ENCODE measurements around the gene ILKAP. TPM values are rescaled to one million over a fixed set of nuclear protein-coding genes. Genes with fewer than 3 reads are reported as not detected.

ILKAP gene
- polyA plus RNA-seq, 2 of the 4 experiments (the other 2 are of a cell fraction), result 36.3 to 41.4 TPM

DNA sequence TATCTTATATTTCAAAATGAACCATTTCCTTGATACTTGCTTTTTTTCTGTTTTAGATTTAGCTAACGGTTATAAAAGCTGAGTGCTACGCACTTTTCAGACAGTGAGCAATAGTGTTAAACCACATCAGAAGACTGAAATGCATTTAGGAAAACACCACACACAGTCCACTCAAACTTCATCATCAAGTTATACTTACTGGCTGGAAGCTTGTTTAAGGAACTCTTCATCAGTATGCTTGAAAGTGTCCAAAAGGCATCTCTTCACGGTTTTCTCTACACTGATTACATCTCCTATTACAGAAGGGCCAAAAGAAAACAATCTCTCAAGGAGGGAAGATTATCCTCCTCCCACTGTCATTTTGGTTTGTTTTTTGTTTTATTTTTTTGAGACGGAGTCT lies 19.7 kb downstream of the ILKAP start:
- ChIA-PET CTCF (no interaction called here), POLR2A (no interaction called here)
- no peaks in the 10 kb centered on the region for H3K9me3 ChIP-seq
- H3K4me1 ChIP-seq, result no peaks in the 10 kb centered on the region
- H3K27ac ChIP-seq, result no peak overlapping the region
- TF ChIP-seq HOXA7 (CRISPR knock-in tag; IDR thresholded peaks at IDR 0.05) (no peak), KDM5A (IDR thresholded peaks at IDR 0.05) (no peak), KDM1A (IDR thresholded peaks at IDR 0.05; ENCODE audit: low read depth) (no peak), RFX5 (IDR thresholded peaks at IDR 0.05) (no peak), POLR2AphosphoS2 (conservative IDR thresholded peaks at IDR 0.05; ENCODE audit: low read length) (no peak), ZFP36 (IDR thresholded peaks at IDR 0.05; ENCODE audit: borderline replicate concordance, partially characterized antibody) (no peak), RCOR1 (IDR thresholded peaks at IDR 0.05; ENCODE audit: low read depth, low read length) (no peak), JUNB (IDR thresholded peaks at IDR 0.05) (no peak), HOXB5 (CRISPR knock-in tag; IDR thresholded peaks at IDR 0.05) (no peak)
- TF ChIP-seq, protein P1, sequence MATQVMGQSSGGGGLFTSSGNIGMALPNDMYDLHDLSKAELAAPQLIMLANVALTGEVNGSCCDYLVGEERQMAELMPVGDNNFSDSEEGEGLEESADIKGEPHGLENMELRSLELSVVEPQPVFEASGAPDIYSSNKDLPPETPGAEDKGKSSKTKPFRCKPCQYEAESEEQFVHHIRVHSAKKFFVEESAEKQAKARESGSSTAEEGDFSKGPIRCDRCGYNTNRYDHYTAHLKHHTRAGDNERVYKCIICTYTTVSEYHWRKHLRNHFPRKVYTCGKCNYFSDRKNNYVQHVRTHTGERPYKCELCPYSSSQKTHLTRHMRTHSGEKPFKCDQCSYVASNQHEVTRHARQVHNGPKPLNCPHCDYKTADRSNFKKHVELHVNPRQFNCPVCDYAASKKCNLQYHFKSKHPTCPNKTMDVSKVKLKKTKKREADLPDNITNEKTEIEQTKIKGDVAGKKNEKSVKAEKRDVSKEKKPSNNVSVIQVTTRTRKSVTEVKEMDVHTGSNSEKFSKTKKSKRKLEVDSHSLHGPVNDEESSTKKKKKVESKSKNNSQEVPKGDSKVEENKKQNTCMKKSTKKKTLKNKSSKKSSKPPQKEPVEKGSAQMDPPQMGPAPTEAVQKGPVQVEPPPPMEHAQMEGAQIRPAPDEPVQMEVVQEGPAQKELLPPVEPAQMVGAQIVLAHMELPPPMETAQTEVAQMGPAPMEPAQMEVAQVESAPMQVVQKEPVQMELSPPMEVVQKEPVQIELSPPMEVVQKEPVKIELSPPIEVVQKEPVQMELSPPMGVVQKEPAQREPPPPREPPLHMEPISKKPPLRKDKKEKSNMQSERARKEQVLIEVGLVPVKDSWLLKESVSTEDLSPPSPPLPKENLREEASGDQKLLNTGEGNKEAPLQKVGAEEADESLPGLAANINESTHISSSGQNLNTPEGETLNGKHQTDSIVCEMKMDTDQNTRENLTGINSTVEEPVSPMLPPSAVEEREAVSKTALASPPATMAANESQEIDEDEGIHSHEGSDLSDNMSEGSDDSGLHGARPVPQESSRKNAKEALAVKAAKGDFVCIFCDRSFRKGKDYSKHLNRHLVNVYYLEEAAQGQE (IDR thresholded peaks at IDR 0.05), result no peak
- WGBS (ENCODE audit: missing lambda C conversion rate), result 95% methylated on average over 4 of the region's 4 CpGs
- no peak overlapping the region for H3K4me3 ChIP-seq
- no peak overlapping the region for H3K4me2 ChIP-seq
- no peak for DNase-seq (ENCODE audit: low read depth in 1 of 2, low spot score in 1 of 2)
- no peak for FAIRE-seq
- ATAC-seq, result no peak

DNA sequence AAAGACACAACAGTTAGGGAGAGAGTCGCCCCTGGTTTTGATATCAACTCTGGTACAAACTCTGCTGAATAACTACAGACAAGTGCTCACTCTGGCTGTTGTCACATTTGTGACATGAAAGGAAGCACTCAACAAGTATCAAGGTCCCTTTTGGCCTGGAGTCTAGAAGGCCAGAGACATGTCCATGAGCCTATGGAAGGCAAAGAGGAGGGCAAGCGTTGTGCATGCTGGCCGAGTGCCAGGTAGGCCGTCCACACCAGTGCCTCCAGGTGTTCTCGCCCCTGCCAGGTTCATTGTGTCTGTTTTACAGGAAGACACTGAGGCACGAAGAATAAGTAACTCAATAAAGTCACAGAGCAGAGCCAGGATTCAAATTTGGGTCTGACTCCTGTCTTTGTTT lies 21.1 kb downstream of the ILKAP start:
- TF ChIP-seq RARB (CRISPR knock-in tag; IDR thresholded peaks at IDR 0.05) (no peak), KDM5A (IDR thresholded peaks at IDR 0.05) (no peak), NPAS2 (CRISPR knock-in tag; IDR thresholded peaks at IDR 0.05; ENCODE audit: borderline replicate concordance) (no peak), FOSL2 (IDR thresholded peaks at IDR 0.05) (no peak), FOSL2 (CRISPR knock-in tag; IDR thresholded peaks at IDR 0.05) (no peak), RFX5 (IDR thresholded peaks at IDR 0.05) (no peak), BHLHE40 (IDR thresholded peaks at IDR 0.05; ENCODE audit: low read depth, low read length) (no peak), HOXB13 (CRISPR knock-in tag; IDR thresholded peaks at IDR 0.05; ENCODE audit: low read depth) (no peak), RAD21 (conservative IDR thresholded peaks at IDR 0.05 in 1 of 2, IDR thresholded peaks at IDR 0.05 in 1 of 2) (no peak)
- TF ChIP-seq, protein P1 (IDR thresholded peaks at IDR 0.05), result no peak
- TF ChIP-seq, protein P2, sequence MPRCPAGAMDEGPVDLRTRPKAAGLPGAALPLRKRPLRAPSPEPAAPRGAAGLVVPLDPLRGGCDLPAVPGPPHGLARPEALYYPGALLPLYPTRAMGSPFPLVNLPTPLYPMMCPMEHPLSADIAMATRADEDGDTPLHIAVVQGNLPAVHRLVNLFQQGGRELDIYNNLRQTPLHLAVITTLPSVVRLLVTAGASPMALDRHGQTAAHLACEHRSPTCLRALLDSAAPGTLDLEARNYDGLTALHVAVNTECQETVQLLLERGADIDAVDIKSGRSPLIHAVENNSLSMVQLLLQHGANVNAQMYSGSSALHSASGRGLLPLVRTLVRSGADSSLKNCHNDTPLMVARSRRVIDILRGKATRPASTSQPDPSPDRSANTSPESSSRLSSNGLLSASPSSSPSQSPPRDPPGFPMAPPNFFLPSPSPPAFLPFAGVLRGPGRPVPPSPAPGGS (IDR thresholded peaks at IDR 0.05), result no peak
- POLR2A ChIA-PET, result no interaction called here
- no peak overlapping the region for H3K4me2 ChIP-seq
- no peak overlapping the region for H3K4me3 ChIP-seq
- H3K4me1 ChIP-seq, result no peaks in the 10 kb centered on the region
- no peak overlapping the region for H3K27ac ChIP-seq
- DNase-seq (ENCODE audit: low read depth in 1 of 2, low spot score in 1 of 2), result no peak
- ATAC-seq, result no peak
- WGBS (ENCODE audit: missing lambda C conversion rate), result 78% methylated on average over 6 of the region's 6 CpGs
- CTCF ChIA-PET, result no interaction called here
- H3K9me3 ChIP-seq, result no peaks in the 10 kb centered on the region
- FAIRE-seq, result no peak
